ENCODE measurements around the gene C11orf91. TPM values are rescaled to one million over a fixed set of nuclear protein-coding genes. Genes with fewer than 3 reads are reported as not detected.
A peak's percentile ranks its signal among the peaks of the same experiment; 100 is the strongest.
"Not testable (repeated sequence)": the region's sequence is repeated elsewhere in the genome, so short reads cannot be mapped to it uniquely, and the experiment has no call there.

The C11orf91 gene
- total RNA-seq, 1 experiment from 2014 or later, result 1.3 TPM

- Histone ChIP-seq H3K27me3 (ENCODE audit: control insufficient read depth, insufficient read depth, low read length) (no peaks in the 10 kb centered on the region), H3K36me3 (ENCODE audit: control insufficient read depth, insufficient read depth, low read length) (no peaks in the 10 kb centered on the region), H3K27ac (ENCODE audit: low read length) (0 out of 2 replicates have a peak overlapping the region, but pooled peaks have one; percentile 35), H3K4me3 (ENCODE audit: low read depth in 2 of 2, low read length in 2 of 2) (no peak overlapping the region), H3K4me1 (ENCODE audit: control insufficient read depth, insufficient read depth, low read length) (no peaks in the 10 kb centered on the region), H3K9me3 (ENCODE audit: control insufficient read depth, insufficient read depth, low read depth, low read length) (peaks cover 12% of the 10 kb centered on the region; the same call in 1 of the 2 replicates)
- in situ Hi-C loops (cut with HindIII; ENCODE audit: low pct_unique_long_range_greater_than_20kb, low sequenced_read_pairs) (no loop called here), intact Hi-C loops (cut with micrococcal nuclease; ENCODE audit: unreplicated experiment) (loop anchor here (10.0 kb wide), 1 partner anchor 128 kb away; no protein-coding TSS in a partner anchor)
- no TSS peak for BruUV-seq (replicated peaks)
- no peak for DNase-seq (ENCODE audit: low read depth, low spot score)
- ChIA-PET POLR2A (no interaction called here), CTCF (interaction anchor here (0.6 kb wide), 1 partner anchor 177 kb away, joined by 3 read pairs; no protein-coding TSS in a partner anchor)
- 0 out of 2 replicates have a peak, but pooled peaks have one; percentile 45 for ATAC-seq
- TF ChIP-seq TCF7L2 (IDR thresholded peaks at IDR 0.05; ENCODE audit: low read depth, low read length), result no peak
- no peak for TF ChIP-seq REST (IDR thresholded peaks at IDR 0.05; ENCODE audit: insufficient read depth in 1 of 2, low read depth in 2 of 2, low read length in 1 of 2)
- TF ChIP-seq CTCF (IDR thresholded peaks at IDR 0.05), result no peak; the same call in 1 of the 2 replicates
- no peak for TF ChIP-seq SIN3A (IDR thresholded peaks at IDR 0.05; ENCODE audit: borderline replicate concordance, insufficient read depth, low read depth, low read length)
- TF ChIP-seq POLR2AphosphoS5 (IDR thresholded peaks at IDR 0.05; ENCODE audit: low read depth, low read length), result no peak
These were observed 18.2 kb downstream of the C11orf91 start for GRCh38 chr11:33682446-33682845.

GRCh38 chr11:33682019-33682418 is 18.6 kb downstream of the C11orf91 start:
- ChIA-PET CTCF (interaction anchor here (0.6 kb wide), 1 partner anchor 177 kb away, joined by 3 read pairs; no protein-coding TSS in a partner anchor), POLR2A (no interaction called here)
- Histone ChIP-seq H3K36me3 (ENCODE audit: control insufficient read depth, insufficient read depth, low read length) (no peaks in the 10 kb centered on the region), H3K27me3 (ENCODE audit: control insufficient read depth, insufficient read depth, low read length) (no peaks in the 10 kb centered on the region), H3K4me3 (ENCODE audit: low read depth in 2 of 2, low read length in 2 of 2) (no peak overlapping the region), H3K4me1 (ENCODE audit: control insufficient read depth, insufficient read depth, low read length) (no peaks in the 10 kb centered on the region), H3K27ac (ENCODE audit: low read length) (no peak overlapping the region), H3K9me3 (ENCODE audit: control insufficient read depth, insufficient read depth, low read depth, low read length) (peaks cover 8% of the 10 kb centered on the region; the same call in 1 of the 2 replicates)
- intact Hi-C loops (cut with micrococcal nuclease; ENCODE audit: unreplicated experiment) (loop anchor here (10.0 kb wide), 1 partner anchor 127 kb away; no protein-coding TSS in a partner anchor), in situ Hi-C loops (cut with HindIII; ENCODE audit: low pct_unique_long_range_greater_than_20kb, low sequenced_read_pairs) (no loop called here)
- TF ChIP-seq REST (IDR thresholded peaks at IDR 0.05; ENCODE audit: insufficient read depth in 1 of 2, low read depth in 2 of 2, low read length in 1 of 2) (no peak), CTCF (IDR thresholded peaks at IDR 0.05) (no peak)
- no peak for DNase-seq (ENCODE audit: low read depth, low spot score)
- BruUV-seq (replicated peaks), result no TSS peak
- ATAC-seq, result no peak

- H3K4me3 ChIP-seq (ENCODE audit: low read depth in 2 of 2, low read length in 2 of 2); in situ Hi-C loops (cut with HindIII; ENCODE audit: low pct_unique_long_range_greater_than_20kb, low sequenced_read_pairs); H3K27me3 ChIP-seq (ENCODE audit: control insufficient read depth, insufficient read depth, low read length); CTCF ChIA-PET; intact Hi-C loops (cut with micrococcal nuclease; ENCODE audit: unreplicated experiment); DNase-seq (ENCODE audit: low read depth, low spot score); ATAC-seq; BruUV-seq (replicated peaks); H3K4me1 ChIP-seq (ENCODE audit: control insufficient read depth, insufficient read depth, low read length); H3K36me3 ChIP-seq (ENCODE audit: control insufficient read depth, insufficient read depth, low read length); H3K9me3 ChIP-seq (ENCODE audit: control insufficient read depth, insufficient read depth, low read depth, low read length); H3K27ac ChIP-seq (ENCODE audit: low read length): not testable (repeated sequence)
- POLR2A ChIA-PET, result interaction anchor here (0.7 kb wide), 1 partner anchor 277 kb away, joined by 3 read pairs; no protein-coding TSS in a partner anchor
These were observed 22.0 kb downstream of the C11orf91 start for GRCh38 chr11:33678616-33679015.
